DMS114 treated with DMSO at 0.1 percent for 48 hours (cell line): Measurements from ENCODE around the gene TMEM25.

Experiments
- DNase-seq: peaks from one replicate; lab custom pipeline; 2025; ENCODE audit not compliant: unreplicated experiment; lab: John Stamatoyannopoulos, UW

The TMEM25 gene

GRCh38 chr11:118581057-118581456, 50.1 kb downstream of the TMEM25 start:
- no peak for DNase-seq
